Measurements from ENCODE around the gene COA7.

The COA7 gene

GRCh38 chr1:52709016-52709415 is 10.9 kb upstream of the COA7 start:
- no peak overlapping the region for H2BK5ac ChIP-seq (ENCODE audit: low read depth, low read length, poor library complexity, severe bottlenecking)
- H4K8ac ChIP-seq (ENCODE audit: low read length), result no peak overlapping the region
- H3K27me3 ChIP-seq (ENCODE audit: control insufficient read depth in 1 of 2, insufficient read depth in 1 of 2, low read length in 2 of 2), result no peaks in the 10 kb centered on the region
- no peak overlapping the region for H4K91ac ChIP-seq (ENCODE audit: low read length)
- H3K4me3 ChIP-seq (ENCODE audit: insufficient read depth in 1 of 2, low read depth in 1 of 2, low read length in 2 of 2), result no peak overlapping the region
- no peak for DNase-seq
- H2BK120ac ChIP-seq (ENCODE audit: low read depth, low read length), result no peak overlapping the region
- H3K9me3 ChIP-seq (ENCODE audit: control insufficient read depth, low read length), result no peaks in the 10 kb centered on the region
- H3K36me3 ChIP-seq (ENCODE audit: control insufficient read depth in 1 of 2, insufficient read depth in 2 of 2, low read depth in 1 of 2, low read length in 2 of 2), result no peaks in the 10 kb centered on the region
- 87% methylated on average over 3 of the region's 6 CpGs for WGBS
- H2AK5ac ChIP-seq (ENCODE audit: low read length, severe bottlenecking), result no peak overlapping the region
- H2AFZ ChIP-seq (ENCODE audit: low read depth, low read length), result no peak overlapping the region
- H2BK12ac ChIP-seq (ENCODE audit: low read length in 2 of 2), result no peak overlapping the region
- H3K9ac ChIP-seq (ENCODE audit: low read length), result no peak overlapping the region
- no peak overlapping the region for H3K27ac ChIP-seq (ENCODE audit: low read length, poor library complexity, severe bottlenecking)
- H3K14ac ChIP-seq (ENCODE audit: low read length in 2 of 2), result peak overlapping the region in 1 of 2 experiments; percentile 41
- H2BK15ac ChIP-seq (ENCODE audit: low read depth, poor library complexity, severe bottlenecking), result no peak overlapping the region
- H3K79me1 ChIP-seq (replicated peaks; ENCODE audit: low read length, poor library complexity, severe bottlenecking), result no peaks in the 10 kb centered on the region
- no peaks in the 10 kb centered on the region for H3K4me1 ChIP-seq (ENCODE audit: control insufficient read depth, insufficient read depth, low read depth, low read length)
- H3K23ac ChIP-seq (ENCODE audit: low read length in 2 of 2), result no peak overlapping the region
- no peak overlapping the region for H3K4me2 ChIP-seq (ENCODE audit: low read length, poor library complexity, severe bottlenecking)
- H3K4ac ChIP-seq (ENCODE audit: low read depth in 1 of 2, low read length in 2 of 2), result no peak overlapping the region
- peak overlapping the region in 1 of 2 experiments; percentile 21 for H3K18ac ChIP-seq (ENCODE audit: low read depth in 1 of 2, low read length in 2 of 2)

DNA sequence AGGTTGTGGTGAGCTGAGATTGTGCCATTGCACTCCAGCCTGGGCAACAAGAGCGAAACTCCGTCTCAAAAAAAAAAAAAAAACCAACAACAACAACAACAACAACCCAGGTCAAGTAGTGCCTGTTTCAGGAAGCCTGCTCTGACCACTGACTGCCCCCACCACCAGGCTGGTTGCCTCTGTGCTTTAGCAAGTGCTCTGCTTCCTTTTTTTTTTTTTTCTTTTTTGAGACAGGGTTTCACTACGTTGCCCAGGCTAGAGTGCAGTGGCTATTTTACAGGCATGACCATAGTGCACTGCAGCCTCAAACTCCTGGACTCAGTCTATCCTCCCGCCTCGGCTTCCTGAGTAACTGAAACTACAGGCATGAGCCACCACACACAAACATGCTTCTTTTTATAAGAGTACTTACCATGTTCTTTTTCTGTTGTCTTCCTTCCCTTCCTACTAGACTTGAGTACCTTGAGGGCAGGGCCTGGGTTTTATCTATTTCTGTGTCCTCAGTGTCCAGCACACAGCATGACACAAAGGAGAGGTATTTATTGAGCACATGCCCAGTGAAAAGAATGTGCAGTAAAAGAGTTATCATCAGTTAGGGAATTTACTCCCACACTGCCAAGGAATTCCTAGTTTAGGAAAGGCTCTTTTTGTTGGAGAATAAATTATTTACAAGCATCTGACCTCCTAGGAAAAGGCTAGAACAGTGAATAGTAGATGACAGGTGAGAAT is 9.9 kb upstream of the COA7 start:
- Histone ChIP-seq H2BK12ac (ENCODE audit: low read length in 2 of 2) (no peak overlapping the region), H3K18ac (ENCODE audit: low read depth in 1 of 2, low read length in 2 of 2) (no peak overlapping the region), H3K79me1 (replicated peaks; ENCODE audit: low read length, poor library complexity, severe bottlenecking) (no peaks in the 10 kb centered on the region), H2BK15ac (ENCODE audit: low read depth, poor library complexity, severe bottlenecking) (no peak overlapping the region), H3K36me3 (ENCODE audit: control insufficient read depth in 1 of 2, insufficient read depth in 2 of 2, low read depth in 1 of 2, low read length in 2 of 2) (no peaks in the 10 kb centered on the region), H3K27ac (ENCODE audit: low read length, poor library complexity, severe bottlenecking) (no peak overlapping the region), H3K27me3 (ENCODE audit: control insufficient read depth in 1 of 2, insufficient read depth in 1 of 2, low read length in 2 of 2) (no peaks in the 10 kb centered on the region), H4K91ac (ENCODE audit: low read length) (no peak overlapping the region), H3K9me3 (ENCODE audit: control insufficient read depth, low read length) (no peaks in the 10 kb centered on the region), H2AK5ac (ENCODE audit: low read length, severe bottlenecking) (no peak overlapping the region), H3K23ac (ENCODE audit: low read length in 2 of 2) (no peak overlapping the region), H2BK120ac (ENCODE audit: low read depth, low read length) (no peak overlapping the region), H3K4me1 (ENCODE audit: control insufficient read depth, insufficient read depth, low read depth, low read length) (peaks cover 2% of the 10 kb centered on the region), H3K4me3 (ENCODE audit: insufficient read depth in 1 of 2, low read depth in 1 of 2, low read length in 2 of 2) (peak overlapping the region in 1 of 2 experiments; percentile 42), H3K4ac (ENCODE audit: low read depth in 1 of 2, low read length in 2 of 2) (no peak overlapping the region), H3K4me2 (ENCODE audit: low read length, poor library complexity, severe bottlenecking) (no peak overlapping the region), H3K14ac (ENCODE audit: low read length in 2 of 2) (no peak overlapping the region), H4K8ac (ENCODE audit: low read length) (peak overlapping the region; percentile 63), H3K9ac (ENCODE audit: low read length) (peak overlapping the region; percentile 55), H2AFZ (ENCODE audit: low read depth, low read length) (no peak overlapping the region), H2BK5ac (ENCODE audit: low read depth, low read length, poor library complexity, severe bottlenecking) (no peak overlapping the region)
- 89% methylated on average over 5 of the region's 5 CpGs for WGBS
- DNase-seq, result peak; percentile 46

DNA sequence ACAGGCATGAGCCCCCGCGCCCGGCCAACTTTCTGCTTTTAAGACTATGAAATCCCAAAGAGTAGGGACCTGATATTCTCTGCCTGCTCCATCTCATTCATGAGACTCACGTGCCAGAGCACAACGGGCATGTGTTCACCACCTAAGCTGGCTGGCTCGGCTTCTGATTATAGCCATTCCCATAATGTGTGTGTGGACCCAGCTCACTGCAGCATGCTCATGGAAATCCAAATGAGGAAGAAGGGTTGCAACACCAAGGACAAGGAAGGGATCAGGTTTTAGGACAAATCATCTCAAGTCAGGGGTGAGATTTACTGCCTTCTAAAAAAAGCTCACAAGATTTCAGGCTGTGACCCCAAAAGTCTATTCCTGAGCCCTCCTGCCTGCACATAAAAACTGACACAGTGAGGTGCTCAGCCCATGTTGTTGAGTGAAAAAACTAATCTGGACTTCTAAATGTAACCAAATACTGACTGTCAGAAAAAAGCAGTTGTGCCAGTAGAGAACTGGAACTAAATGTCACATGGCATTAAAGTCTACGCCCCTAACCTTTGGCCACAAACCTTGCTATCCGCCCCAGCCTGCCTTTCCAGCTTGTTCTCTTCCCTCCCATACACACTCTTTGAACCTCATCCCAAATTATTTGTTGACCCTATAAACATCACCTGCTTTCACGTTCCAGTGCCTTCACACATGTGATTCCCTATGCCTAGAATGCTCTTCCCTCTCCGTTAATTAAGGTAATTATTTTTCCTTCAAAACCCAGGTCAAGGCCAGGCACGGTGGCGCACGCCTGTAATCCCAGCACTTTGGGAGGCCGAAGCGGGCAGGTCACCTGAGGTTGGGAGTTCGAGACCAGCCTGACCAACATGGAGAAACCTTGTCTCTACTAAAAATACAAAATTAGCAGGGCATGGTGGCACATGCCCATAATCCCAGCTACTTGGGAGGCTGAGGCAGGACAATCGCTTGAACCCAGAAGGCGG is 9.1 kb upstream of the COA7 start:
- H2AK5ac ChIP-seq (ENCODE audit: low read length, severe bottlenecking), result no peak overlapping the region
- H2BK5ac ChIP-seq (ENCODE audit: low read depth, low read length, poor library complexity, severe bottlenecking), result no peak overlapping the region
- H2BK120ac ChIP-seq (ENCODE audit: low read depth, low read length), result no peak overlapping the region

GRCh38 chr1:52706136-52706670 is 8.1 kb upstream of the COA7 start:
- Histone ChIP-seq H2BK120ac (ENCODE audit: low read depth, low read length) (no peak overlapping the region), H3K36me3 (ENCODE audit: control insufficient read depth in 1 of 2, insufficient read depth in 2 of 2, low read depth in 1 of 2, low read length in 2 of 2) (no peaks in the 10 kb centered on the region), H2BK5ac (ENCODE audit: low read depth, low read length, poor library complexity, severe bottlenecking) (no peak overlapping the region), H3K9ac (ENCODE audit: low read length) (no peak overlapping the region), H2AFZ (ENCODE audit: low read depth, low read length) (no peak overlapping the region), H2BK15ac (ENCODE audit: low read depth, poor library complexity, severe bottlenecking) (no peak overlapping the region), H3K4me1 (ENCODE audit: control insufficient read depth, insufficient read depth, low read depth, low read length) (peaks cover 2% of the 10 kb centered on the region), H4K91ac (ENCODE audit: low read length) (no peak overlapping the region), H4K8ac (ENCODE audit: low read length) (no peak overlapping the region), H3K14ac (ENCODE audit: low read length in 2 of 2) (no peak overlapping the region), H3K4ac (ENCODE audit: low read depth in 1 of 2, low read length in 2 of 2) (no peak overlapping the region), H2BK12ac (ENCODE audit: low read length in 2 of 2) (no peak overlapping the region), H3K4me3 (ENCODE audit: insufficient read depth in 1 of 2, low read depth in 1 of 2, low read length in 2 of 2) (no peak overlapping the region), H2AK5ac (ENCODE audit: low read length, severe bottlenecking) (no peak overlapping the region), H3K79me1 (replicated peaks; ENCODE audit: low read length, poor library complexity, severe bottlenecking) (no peaks in the 10 kb centered on the region), H3K18ac (ENCODE audit: low read depth in 1 of 2, low read length in 2 of 2) (no peak overlapping the region), H3K23ac (ENCODE audit: low read length in 2 of 2) (no peak overlapping the region), H3K27ac (ENCODE audit: low read length, poor library complexity, severe bottlenecking) (no peak overlapping the region), H3K9me3 (ENCODE audit: control insufficient read depth, low read length) (no peaks in the 10 kb centered on the region), H3K27me3 (ENCODE audit: control insufficient read depth in 1 of 2, insufficient read depth in 1 of 2, low read length in 2 of 2) (no peaks in the 10 kb centered on the region), H3K4me2 (ENCODE audit: low read length, poor library complexity, severe bottlenecking) (no peak overlapping the region)
- DNase-seq, result no peak
- WGBS, result 92% methylated on average over 4 of the region's 6 CpGs

More for the DNA sequence above, 9.1 kb upstream of the COA7 start:
- Histone ChIP-seq H3K36me3 (ENCODE audit: control insufficient read depth in 1 of 2, insufficient read depth in 2 of 2, low read depth in 1 of 2, low read length in 2 of 2) (no peaks in the 10 kb centered on the region), H3K4ac (ENCODE audit: low read depth in 1 of 2, low read length in 2 of 2) (no peak overlapping the region), H3K14ac (ENCODE audit: low read length in 2 of 2) (no peak overlapping the region), H3K4me1 (ENCODE audit: control insufficient read depth, insufficient read depth, low read depth, low read length) (peaks cover 2% of the 10 kb centered on the region), H2BK12ac (ENCODE audit: low read length in 2 of 2) (no peak overlapping the region), H3K4me2 (ENCODE audit: low read length, poor library complexity, severe bottlenecking) (no peak overlapping the region), H3K27me3 (ENCODE audit: control insufficient read depth in 1 of 2, insufficient read depth in 1 of 2, low read length in 2 of 2) (no peaks in the 10 kb centered on the region), H4K8ac (ENCODE audit: low read length) (no peak overlapping the region), H3K79me1 (replicated peaks; ENCODE audit: low read length, poor library complexity, severe bottlenecking) (no peaks in the 10 kb centered on the region), H2AFZ (ENCODE audit: low read depth, low read length) (no peak overlapping the region), H3K27ac (ENCODE audit: low read length, poor library complexity, severe bottlenecking) (no peak overlapping the region), H3K4me3 (ENCODE audit: insufficient read depth in 1 of 2, low read depth in 1 of 2, low read length in 2 of 2) (no peak overlapping the region), H3K18ac (ENCODE audit: low read depth in 1 of 2, low read length in 2 of 2) (no peak overlapping the region), H3K23ac (ENCODE audit: low read length in 2 of 2) (no peak overlapping the region), H3K9ac (ENCODE audit: low read length) (no peak overlapping the region), H4K91ac (ENCODE audit: low read length) (no peak overlapping the region), H2BK15ac (ENCODE audit: low read depth, poor library complexity, severe bottlenecking) (no peak overlapping the region), H3K9me3 (ENCODE audit: control insufficient read depth, low read length) (no peaks in the 10 kb centered on the region)
- 96% methylated on average over 18 of the region's 18 CpGs for WGBS
- DNase-seq, result no peak
